Ectodermal cell (in vitro differentiated cells): Measurements from ENCODE around the gene HOXB3.

ENCODE experiments used
- H3K27ac ChIP-seq: 2 replicates; pipeline ENCODE4 v1.7.0; 2013; ENCODE audit warnings: mild to moderate bottlenecking, low read depth, low read length; ENCODE audit not compliant: insufficient read depth, poor library complexity, severe bottlenecking
- H3K27me3 ChIP-seq: 2 replicates; pipeline ENCODE4 v1.7.0; 2013; ENCODE audit warnings: mild to moderate bottlenecking, low read length; ENCODE audit not compliant: insufficient read depth, control insufficient read depth, poor library complexity, severe bottlenecking
- H3K36me3 ChIP-seq: one replicate; pipeline ENCODE4 v1.7.0; 2013; ENCODE audit warnings: low read length; ENCODE audit not compliant: control insufficient read depth, insufficient read depth
- H3K4me1 ChIP-seq: one replicate; pipeline ENCODE4 v1.7.0; 2013; ENCODE audit warnings: low read length; ENCODE audit not compliant: control insufficient read depth, insufficient read depth
- H3K4me3 ChIP-seq: 2 replicates; pipeline ENCODE4 v1.7.0; 2013; ENCODE audit warnings: low read depth, low read length, control low read depth; ENCODE audit not compliant: insufficient read depth
- H3K9me3 ChIP-seq: 2 replicates; pipeline ENCODE4 v1.7.0; 2013; ENCODE audit warnings: mild to moderate bottlenecking, low read length, moderate library complexity; ENCODE audit not compliant: control insufficient read depth
- WGBS, 2 experiments: methylation state at CpG; one replicate each; pipeline ENCODE4 v1.1.7; 2013; ENCODE audit warnings: missing lambda C conversion rate in 2 of 2; 5-methylcytosine and 5-hydroxymethylcytosine counted together

The HOXB3 gene

GRCh38 chr17:48630925-48631692, 41.1 kb upstream of the HOXB3 start:
- WGBS, 2 experiments: 18 to 20% methylated on average over 15 of the region's 15 CpGs
- no peak overlapping the region for H3K27ac ChIP-seq

GRCh38 chr17:48630009-48630924, 40.2 kb upstream of the HOXB3 start:
- 38 to 44% methylated on average over 13 to 14 of the region's 15 CpGs for WGBS, 2 experiments

More at GRCh38 chr17:48630925-48631692, 41.1 kb upstream of the HOXB3 start:
- no peaks in the 10 kb centered on the region for H3K9me3 ChIP-seq
- no peak overlapping the region for H3K4me3 ChIP-seq
- peaks cover 100% of the 10 kb centered on the region for H3K27me3 ChIP-seq
- no peaks in the 10 kb centered on the region for H3K36me3 ChIP-seq
- H3K4me1 ChIP-seq: no peaks in the 10 kb centered on the region

GRCh38 chr17:48629411-48629759, 39.3 kb upstream of the HOXB3 start:
- peaks cover 100% of the 10 kb centered on the region for H3K27me3 ChIP-seq
- peaks cover 4% of the 10 kb centered on the region for H3K4me1 ChIP-seq
- 12 to 15% methylated on average over 5 of the region's 5 CpGs for WGBS, 2 experiments
- H3K36me3 ChIP-seq: no peaks in the 10 kb centered on the region
- H3K27ac ChIP-seq: no peak overlapping the region
- H3K4me3 ChIP-seq: no peak overlapping the region
- no peaks in the 10 kb centered on the region for H3K9me3 ChIP-seq

More at GRCh38 chr17:48630009-48630924, 40.2 kb upstream of the HOXB3 start:
- no peaks in the 10 kb centered on the region for H3K36me3 ChIP-seq
- peaks cover 4% of the 10 kb centered on the region for H3K4me1 ChIP-seq
- peaks cover 100% of the 10 kb centered on the region for H3K27me3 ChIP-seq
- H3K9me3 ChIP-seq: no peaks in the 10 kb centered on the region
- no peak overlapping the region for H3K27ac ChIP-seq
- no peak overlapping the region for H3K4me3 ChIP-seq

DNA sequence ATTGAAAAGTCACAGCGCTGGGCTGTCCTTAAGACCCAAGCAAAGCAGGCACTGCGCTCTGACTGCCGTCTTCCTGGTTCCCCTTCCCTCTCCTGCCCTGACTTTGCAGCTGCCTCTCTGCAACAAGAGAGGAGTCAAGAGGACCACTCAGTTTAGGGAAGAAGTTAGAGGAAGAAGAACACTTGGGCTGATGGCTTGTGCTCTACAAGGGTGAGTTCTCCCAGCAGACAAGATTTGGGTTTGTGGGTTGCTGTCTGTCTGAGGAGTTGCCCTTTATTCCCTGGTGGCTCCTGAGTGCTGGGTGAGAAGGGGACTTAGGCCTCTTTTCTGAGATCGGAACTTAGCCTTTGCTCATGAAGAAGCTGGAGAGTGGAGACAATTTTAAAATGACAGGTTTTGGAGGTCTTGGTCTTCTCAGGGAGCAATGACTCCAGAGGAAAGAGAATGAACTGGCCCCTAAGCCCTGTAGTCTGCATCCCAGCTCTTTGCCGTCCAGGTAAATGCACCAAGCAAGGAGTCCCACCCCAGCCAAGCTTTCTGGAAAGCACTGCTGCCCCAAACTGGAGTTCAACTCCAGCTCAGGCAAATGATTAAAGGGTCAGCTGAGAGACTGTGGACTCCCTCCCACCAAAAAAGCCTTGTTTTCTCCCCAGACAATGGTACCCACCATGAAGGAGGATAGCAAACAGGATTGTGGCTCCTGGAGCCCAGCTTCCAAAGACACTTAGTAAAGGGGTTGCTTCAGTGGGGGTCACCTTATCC, 38.8 kb upstream of the HOXB3 start:
- Histone ChIP-seq H3K4me3 (no peak overlapping the region), H3K9me3 (no peaks in the 10 kb centered on the region), H3K36me3 (no peaks in the 10 kb centered on the region), H3K27ac (no peak overlapping the region), H3K4me1 (peaks cover 4% of the 10 kb centered on the region), H3K27me3 (peaks cover 100% of the 10 kb centered on the region)
- WGBS, 2 experiments: 18 to 21% methylated on average over 5 of the region's 5 CpGs

GRCh38 chr17:48627623-48628521, 37.8 kb upstream of the HOXB3 start:
- Histone ChIP-seq H3K27ac (no peak overlapping the region), H3K4me3 (no peak overlapping the region), H3K9me3 (no peaks in the 10 kb centered on the region), H3K27me3 (peaks cover 100% of the 10 kb centered on the region), H3K4me1 (peaks cover 4% of the 10 kb centered on the region), H3K36me3 (no peaks in the 10 kb centered on the region)
- 15 to 20% methylated on average over 27 of the region's 27 CpGs for WGBS, 2 experiments

DNA sequence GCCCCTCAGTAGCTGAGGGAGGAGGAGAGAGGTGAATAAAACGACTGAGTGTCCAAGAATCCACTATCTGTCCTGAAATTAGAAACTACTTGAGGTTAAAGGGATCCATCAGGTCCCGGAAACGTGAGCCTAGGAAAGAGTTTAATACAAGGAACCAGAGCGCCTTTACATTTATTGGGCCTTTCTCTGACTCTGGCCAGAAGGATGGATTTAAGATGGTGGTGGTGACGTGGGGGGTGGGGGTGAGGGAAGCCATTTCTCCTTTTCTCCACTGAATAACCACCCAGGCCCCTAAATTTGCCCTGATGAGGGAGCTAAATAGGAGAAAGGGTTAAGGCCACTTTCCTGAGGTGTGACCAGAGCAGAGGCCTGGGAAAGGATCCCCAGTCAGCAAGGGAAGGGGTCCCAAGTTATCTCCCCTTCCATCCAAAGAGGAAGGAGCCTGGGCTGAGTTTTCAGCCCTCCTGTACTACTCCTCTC, 37.1 kb upstream of the HOXB3 start:
- Histone ChIP-seq H3K4me1 (peaks cover 4% of the 10 kb centered on the region), H3K4me3 (no peak overlapping the region), H3K9me3 (no peaks in the 10 kb centered on the region), H3K36me3 (no peaks in the 10 kb centered on the region), H3K27me3 (peaks cover 100% of the 10 kb centered on the region), H3K27ac (no peak overlapping the region)
- WGBS, 2 experiments: 4 to 6% methylated on average over 4 to 5 of the region's 5 CpGs

DNA sequence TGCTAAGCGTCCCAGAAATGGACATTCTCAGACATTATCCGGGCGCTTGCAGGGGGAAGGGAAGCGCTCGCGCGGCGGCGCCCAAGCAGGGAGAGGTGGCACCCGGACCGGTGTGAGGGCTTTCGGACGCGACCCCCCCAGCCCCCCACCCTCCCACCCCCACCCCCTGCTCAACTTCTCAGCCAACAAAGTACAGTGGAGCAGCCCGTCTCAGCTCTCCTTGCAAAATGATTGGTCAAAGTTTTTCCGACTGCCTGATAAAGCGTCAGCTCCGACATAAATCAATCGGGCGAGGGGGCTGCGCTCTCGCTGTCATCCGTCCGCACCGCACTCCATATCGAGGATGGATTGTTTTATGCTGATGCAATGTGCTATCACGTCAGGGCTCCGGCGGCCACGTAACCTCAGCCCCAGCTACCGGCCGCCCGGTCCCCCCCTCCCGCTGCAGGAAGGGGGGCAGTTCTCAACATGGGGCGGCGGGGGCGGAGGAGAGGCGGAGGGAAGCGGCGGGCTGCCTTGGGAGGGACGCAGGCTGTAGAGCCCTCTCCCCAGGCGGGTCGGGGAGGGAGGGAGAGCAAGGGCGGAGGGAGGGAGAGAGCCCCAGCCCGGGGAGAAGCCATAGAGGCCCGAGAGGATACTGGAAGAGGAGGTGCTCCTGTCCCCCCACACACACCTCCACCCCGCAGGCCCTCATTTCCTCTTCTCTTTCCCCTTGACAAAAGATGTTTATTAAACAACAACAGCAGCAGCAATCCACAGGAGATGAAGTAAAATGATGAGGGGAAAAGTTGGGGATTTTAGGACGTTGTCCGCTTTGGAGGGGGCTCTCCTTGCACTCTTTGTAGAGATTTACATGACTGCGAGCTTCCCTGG, 36.4 kb upstream of the HOXB3 start, which contains the start of gene HOXB9:
TSS of gene HOXB9 (minus strand) at position 114 of the 873 bp plus-strand sequence. CDS start at position 25, 89 bp downstream.
- 1 to 2% methylated on average over 41 to 47 of the region's 50 CpGs for WGBS, 2 experiments
- Histone ChIP-seq H3K9me3 (no peaks in the 10 kb centered on the region), H3K27me3 (peaks cover 100% of the 10 kb centered on the region), H3K36me3 (no peaks in the 10 kb centered on the region), H3K4me1 (peaks cover 4% of the 10 kb centered on the region), H3K4me3 (peak within 1 kb of the TSS; percentile 9), H3K27ac (no peak within 1 kb of the TSS)

DNA sequence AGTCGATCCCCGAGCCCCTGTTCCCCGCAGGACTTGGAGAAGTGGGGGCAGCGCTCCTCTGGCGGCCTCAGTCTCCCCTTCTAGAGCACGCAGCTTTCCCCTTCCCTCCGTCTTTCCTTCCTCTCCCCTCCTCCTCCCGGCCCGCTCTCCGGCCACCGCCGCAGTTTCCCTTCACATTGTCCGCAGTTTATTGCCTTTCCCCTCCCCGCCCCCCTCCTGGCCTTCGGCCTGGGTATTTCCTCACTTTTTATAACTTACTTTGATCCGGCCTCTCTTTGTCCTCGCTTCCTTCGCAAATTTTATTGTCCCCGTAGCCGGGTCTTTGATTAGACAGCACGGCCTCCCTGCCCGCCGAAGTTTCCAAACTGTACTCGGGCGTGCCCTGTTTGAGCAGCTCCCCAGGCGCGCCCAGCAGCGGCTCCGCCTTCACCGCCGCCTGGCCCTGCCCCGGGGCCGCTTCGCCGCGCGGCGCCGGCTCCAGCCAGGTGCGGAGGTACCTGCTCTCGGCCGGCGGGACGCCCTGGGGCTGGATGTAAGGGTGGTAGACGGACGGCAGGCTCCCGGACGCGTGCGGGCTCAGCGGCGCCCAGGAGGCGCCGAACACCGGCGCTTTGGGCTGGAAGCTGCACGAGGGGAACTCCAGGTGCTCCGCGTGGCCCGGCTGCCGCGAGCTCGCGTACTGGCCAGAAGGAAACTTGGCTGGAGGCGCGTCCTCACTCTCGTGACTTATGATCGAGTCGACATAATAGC, 35.6 kb upstream of the HOXB3 start:
- H3K4me3 ChIP-seq: peak overlapping the region; percentile 9
- H3K27me3 ChIP-seq: peaks cover 100% of the 10 kb centered on the region
- H3K36me3 ChIP-seq: no peaks in the 10 kb centered on the region
- 0 to 1% methylated on average over 69 of the region's 69 CpGs for WGBS, 2 experiments
- H3K4me1 ChIP-seq: peaks cover 4% of the 10 kb centered on the region
- no peaks in the 10 kb centered on the region for H3K9me3 ChIP-seq
- H3K27ac ChIP-seq: no peak overlapping the region
